HEK293 (cell line): Measurements from ENCODE around the gene RMP24.
"Not testable (repeated sequence)": the region's sequence is repeated elsewhere in the genome, so short reads cannot be mapped to it uniquely, and the experiment has no call there.

Experiments
- CTCF ChIA-PET: fragments of 350-600 bp; formaldehyde crosslinking; extraction: SDS; loops from one replicate; lab custom pipeline; 2021; ENCODE audit warnings: antibody characterized with exemption; lab: Yijun Ruan, JAX
- POLR2A ChIA-PET: fragments of 300-600 bp; formaldehyde crosslinking; extraction: SDS; loops from one replicate; lab custom pipeline; 2020; ENCODE audit warnings: antibody characterized with exemption, inconsistent platforms; lab: Yijun Ruan, JAX
- H3K27ac ChIP-seq: fragments of 200-500 bp; sonication (Bioruptor generic); 2 replicates; pipeline ENCODE4 v1.5.1; 2014; ENCODE audit warnings: low read depth, low read length, control low read depth, inconsistent platforms; ENCODE audit errors: extremely low read depth
- H3K36me3 ChIP-seq, 2 experiments: fragments of 200-500 bp in 1 of 2; sonication (Bioruptor generic) in 1 of 2; 1 replicate in 1 of 2; 2 replicates in 1 of 2; pipeline ENCODE4 v1.5.1; 2014 to 2017; ENCODE audit warnings: inconsistent platforms in 2 of 2, low read length in 2 of 2; ENCODE audit not compliant: control insufficient read depth in 2 of 2, insufficient read depth in 1 of 2
- H3K4me1 ChIP-seq: fragments of 200-500 bp; sonication (Bioruptor generic); 2 replicates; pipeline ENCODE4 v1.5.1; 2014; ENCODE audit warnings: mild to moderate bottlenecking, low read length, inconsistent platforms; ENCODE audit not compliant: control insufficient read depth, insufficient read depth
- H3K4me3 ChIP-seq: 2 replicates; pipeline ENCODE4 v1.5.1; 2011; ENCODE audit warnings: low read depth, mild to moderate bottlenecking, control low read depth, low read length, moderate library complexity
- H3K9me3 ChIP-seq: fragments of 200-500 bp; sonication (Bioruptor generic); 2 replicates; pipeline ENCODE4 v1.5.1; 2014; ENCODE audit warnings: low read depth, low read length, inconsistent platforms; ENCODE audit not compliant: control insufficient read depth, insufficient read depth
- BCL11A ChIP-seq: fragments of 450-650 bp; formaldehyde crosslinking; IDR thresholded peaks from 2 replicates; pipeline ENCODE4 v1.5.1; 2016; ENCODE audit warnings: low read depth, missing biosample characterization, missing genetic modification characterization
- GLIS2 ChIP-seq: fragments of 450-650 bp; formaldehyde crosslinking; IDR thresholded peaks from 2 replicates; pipeline ENCODE4 v1.5.1; 2016; ENCODE audit warnings: missing biosample characterization, missing genetic modification characterization
- OSR2 ChIP-seq: fragments of 450-650 bp; formaldehyde crosslinking; IDR thresholded peaks from 2 replicates; pipeline ENCODE4 v1.5.1; 2016; ENCODE audit warnings: missing biosample characterization, missing genetic modification characterization
- SCRT1 ChIP-seq: fragments of 450-650 bp; formaldehyde crosslinking; IDR thresholded peaks from 2 replicates; pipeline ENCODE4 v1.5.1; 2016; ENCODE audit warnings: missing biosample characterization, missing genetic modification characterization, borderline replicate concordance
- YY1 ChIP-seq: fragments of 450-650 bp; formaldehyde crosslinking; IDR thresholded peaks from 2 replicates; pipeline ENCODE4 v1.5.1; 2018; ENCODE audit warnings: missing biosample characterization, missing genetic modification characterization
- ZBTB17 ChIP-seq: fragments of 450-650 bp; formaldehyde crosslinking; IDR thresholded peaks from 2 replicates; pipeline ENCODE4 v1.5.1; 2016; ENCODE audit warnings: missing biosample characterization, missing genetic modification characterization
- ZBTB20 ChIP-seq: fragments of 450-650 bp; formaldehyde crosslinking; IDR thresholded peaks from 2 replicates; pipeline ENCODE4 v1.5.1; 2016; ENCODE audit warnings: missing biosample characterization, missing genetic modification characterization
- ZBTB7A ChIP-seq: fragments of 450-650 bp; formaldehyde crosslinking; IDR thresholded peaks from 2 replicates; pipeline ENCODE4 v1.5.1; 2016; ENCODE audit warnings: low read depth, missing biosample characterization, missing genetic modification characterization
- ZNF114 ChIP-seq: fragments of 450-650 bp; formaldehyde crosslinking; IDR thresholded peaks from 2 replicates; pipeline ENCODE4 v1.5.0; 2017; ENCODE audit warnings: missing biosample characterization, missing genetic modification characterization
- ZNF132 ChIP-seq: fragments of 450-650 bp; formaldehyde crosslinking; IDR thresholded peaks from 2 replicates; pipeline ENCODE4 v1.5.1; 2017; ENCODE audit warnings: missing biosample characterization, missing genetic modification characterization, borderline replicate concordance
- ZNF2 ChIP-seq: fragments of 450-650 bp; formaldehyde crosslinking; IDR thresholded peaks from 2 replicates; pipeline ENCODE4 v1.5.1; 2016; ENCODE audit warnings: missing biosample characterization, missing genetic modification characterization
- ZNF530 ChIP-seq: fragments of 450-650 bp; formaldehyde crosslinking; IDR thresholded peaks from 2 replicates; pipeline ENCODE4 v1.5.1; 2016; ENCODE audit warnings: low read depth, missing biosample characterization, missing genetic modification characterization
- ZNF571 ChIP-seq: fragments of 450-650 bp; formaldehyde crosslinking; IDR thresholded peaks from 2 replicates; pipeline ENCODE4 v1.5.0; 2017; ENCODE audit warnings: missing biosample characterization, missing genetic modification characterization
- ZNF704 ChIP-seq: fragments of 450-650 bp; formaldehyde crosslinking; IDR thresholded peaks from 2 replicates; pipeline ENCODE4 v1.5.1; 2016; ENCODE audit warnings: missing biosample characterization, missing genetic modification characterization
- TF ChIP-seq, protein P1 (sequence below): fragments of 450-650 bp; formaldehyde crosslinking; conservative IDR thresholded peaks from 2 replicates; pipeline ENCODE4 v1.5.1; 2016; ENCODE audit warnings: low read depth, missing biosample characterization, missing genetic modification characterization
- TF ChIP-seq, protein P2 (sequence below): fragments of 450-650 bp; formaldehyde crosslinking; IDR thresholded peaks from 2 replicates; pipeline ENCODE4 v1.5.1; 2016; ENCODE audit warnings: missing biosample characterization, missing genetic modification characterization, low read depth

RMP24 gene

GRCh38 chr18:36020174-36020711 is 47.8 kb downstream of the RMP24 start (continued):
- TF ChIP-seq, protein P1, sequence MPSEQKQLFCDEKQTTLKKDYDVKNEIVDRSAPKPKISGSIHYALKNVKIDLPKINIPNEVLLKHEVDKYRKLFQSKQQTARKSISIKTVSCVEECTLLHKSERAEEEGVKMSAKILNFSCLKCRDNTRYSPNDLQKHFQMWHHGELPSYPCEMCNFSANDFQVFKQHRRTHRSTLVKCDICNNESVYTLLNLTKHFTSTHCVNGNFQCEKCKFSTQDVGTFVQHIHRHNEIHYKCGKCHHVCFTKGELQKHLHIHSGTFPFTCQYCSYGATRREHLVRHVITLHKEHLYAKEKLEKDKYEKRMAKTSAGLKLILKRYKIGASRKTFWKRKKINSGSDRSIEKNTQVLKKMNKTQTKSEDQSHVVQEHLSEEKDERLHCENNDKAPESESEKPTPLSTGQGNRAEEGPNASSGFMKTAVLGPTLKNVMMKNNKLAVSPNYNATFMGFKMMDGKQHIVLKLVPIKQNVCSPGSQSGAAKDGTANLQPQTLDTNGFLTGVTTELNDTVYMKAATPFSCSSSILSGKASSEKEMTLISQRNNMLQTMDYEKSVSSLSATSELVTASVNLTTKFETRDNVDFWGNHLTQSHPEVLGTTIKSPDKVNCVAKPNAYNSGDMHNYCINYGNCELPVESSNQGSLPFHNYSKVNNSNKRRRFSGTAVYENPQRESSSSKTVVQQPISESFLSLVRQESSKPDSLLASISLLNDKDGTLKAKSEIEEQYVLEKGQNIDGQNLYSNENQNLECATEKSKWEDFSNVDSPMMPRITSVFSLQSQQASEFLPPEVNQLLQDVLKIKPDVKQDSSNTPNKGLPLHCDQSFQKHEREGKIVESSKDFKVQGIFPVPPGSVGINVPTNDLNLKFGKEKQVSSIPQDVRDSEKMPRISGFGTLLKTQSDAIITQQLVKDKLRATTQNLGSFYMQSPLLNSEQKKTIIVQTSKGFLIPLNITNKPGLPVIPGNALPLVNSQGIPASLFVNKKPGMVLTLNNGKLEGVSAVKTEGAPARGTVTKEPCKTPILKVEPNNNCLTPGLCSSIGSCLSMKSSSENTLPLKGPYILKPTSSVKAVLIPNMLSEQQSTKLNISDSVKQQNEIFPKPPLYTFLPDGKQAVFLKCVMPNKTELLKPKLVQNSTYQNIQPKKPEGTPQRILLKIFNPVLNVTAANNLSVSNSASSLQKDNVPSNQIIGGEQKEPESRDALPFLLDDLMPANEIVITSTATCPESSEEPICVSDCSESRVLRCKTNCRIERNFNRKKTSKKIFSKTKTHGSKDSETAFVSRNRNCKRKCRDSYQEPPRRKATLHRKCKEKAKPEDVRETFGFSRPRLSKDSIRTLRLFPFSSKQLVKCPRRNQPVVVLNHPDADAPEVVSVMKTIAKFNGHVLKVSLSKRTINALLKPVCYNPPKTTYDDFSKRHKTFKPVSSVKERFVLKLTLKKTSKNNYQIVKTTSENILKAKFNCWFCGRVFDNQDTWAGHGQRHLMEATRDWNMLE (tag by site-specific recombination), result no peak
- TF ChIP-seq GLIS2 (tag by site-specific recombination) (no peak), ZNF132 (tag by site-specific recombination) (no peak)
- TF ChIP-seq, all 188 proteins: peak for 0

DNA sequence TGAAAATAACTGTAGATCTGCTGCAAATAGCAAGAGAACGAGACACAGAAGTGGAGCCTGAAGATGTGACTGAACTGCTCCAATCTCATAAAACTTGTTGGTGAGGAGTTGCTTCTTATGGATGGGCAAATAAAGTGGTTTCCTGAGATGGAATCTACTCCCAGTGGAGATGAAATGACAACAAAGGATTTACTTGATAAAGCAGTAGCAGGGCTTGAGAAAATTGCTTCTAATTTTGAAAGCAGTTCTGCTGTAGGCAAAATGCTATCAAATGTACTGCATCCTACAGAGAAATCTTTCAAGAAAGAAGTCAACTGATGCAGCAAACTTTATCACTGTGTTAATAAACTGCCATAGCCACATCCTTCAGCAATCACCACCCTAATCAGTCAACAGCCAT is 50.9 kb downstream of the RMP24 start:
- H3K9me3 ChIP-seq, result no peaks in the 10 kb centered on the region
- ChIA-PET POLR2A (interaction anchor here (0.9 kb wide), 1 partner anchor 44 kb away, joined by 3 read pairs; the partner anchor contains the start of gene RPRD1A), CTCF (interaction anchor here (0.6 kb wide), 1 partner anchor 21 kb away, joined by 3 read pairs; no protein-coding TSS in a partner anchor)
- H3K27ac ChIP-seq, result no peak overlapping the region
- H3K4me3 ChIP-seq, result no peak overlapping the region
- TF ChIP-seq ZBTB17 (tag by site-specific recombination) (no peak), ZBTB7A (tag by site-specific recombination) (no peak), BCL11A (tag by site-specific recombination) (no peak), ZNF571 (no peak), YY1 (tag by site-specific recombination) (no peak), ZNF2 (tag by site-specific recombination) (no peak), ZBTB20 (tag by site-specific recombination) (no peak), ZNF530 (tag by site-specific recombination) (no peak), OSR2 (tag by site-specific recombination) (no peak), SCRT1 (tag by site-specific recombination) (no peak), ZNF114 (tag by site-specific recombination) (no peak), ZNF704 (tag by site-specific recombination) (no peak)
- TF ChIP-seq, protein P2, sequence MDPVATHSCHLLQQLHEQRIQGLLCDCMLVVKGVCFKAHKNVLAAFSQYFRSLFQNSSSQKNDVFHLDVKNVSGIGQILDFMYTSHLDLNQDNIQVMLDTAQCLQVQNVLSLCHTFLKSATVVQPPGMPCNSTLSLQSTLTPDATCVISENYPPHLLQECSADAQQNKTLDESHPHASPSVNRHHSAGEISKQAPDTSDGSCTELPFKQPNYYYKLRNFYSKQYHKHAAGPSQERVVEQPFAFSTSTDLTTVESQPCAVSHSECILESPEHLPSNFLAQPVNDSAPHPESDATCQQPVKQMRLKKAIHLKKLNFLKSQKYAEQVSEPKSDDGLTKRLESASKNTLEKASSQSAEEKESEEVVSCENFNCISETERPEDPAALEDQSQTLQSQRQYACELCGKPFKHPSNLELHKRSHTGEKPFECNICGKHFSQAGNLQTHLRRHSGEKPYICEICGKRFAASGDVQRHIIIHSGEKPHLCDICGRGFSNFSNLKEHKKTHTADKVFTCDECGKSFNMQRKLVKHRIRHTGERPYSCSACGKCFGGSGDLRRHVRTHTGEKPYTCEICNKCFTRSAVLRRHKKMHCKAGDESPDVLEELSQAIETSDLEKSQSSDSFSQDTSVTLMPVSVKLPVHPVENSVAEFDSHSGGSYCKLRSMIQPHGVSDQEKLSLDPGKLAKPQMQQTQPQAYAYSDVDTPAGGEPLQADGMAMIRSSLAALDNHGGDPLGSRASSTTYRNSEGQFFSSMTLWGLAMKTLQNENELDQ (tag by site-specific recombination), result no peak
- peaks cover 0 to 52% of the 10 kb centered on the region in 2 experiments; a peak in 1 of 3 replicates for H3K36me3 ChIP-seq
- no peaks in the 10 kb centered on the region for H3K4me1 ChIP-seq

DNA sequence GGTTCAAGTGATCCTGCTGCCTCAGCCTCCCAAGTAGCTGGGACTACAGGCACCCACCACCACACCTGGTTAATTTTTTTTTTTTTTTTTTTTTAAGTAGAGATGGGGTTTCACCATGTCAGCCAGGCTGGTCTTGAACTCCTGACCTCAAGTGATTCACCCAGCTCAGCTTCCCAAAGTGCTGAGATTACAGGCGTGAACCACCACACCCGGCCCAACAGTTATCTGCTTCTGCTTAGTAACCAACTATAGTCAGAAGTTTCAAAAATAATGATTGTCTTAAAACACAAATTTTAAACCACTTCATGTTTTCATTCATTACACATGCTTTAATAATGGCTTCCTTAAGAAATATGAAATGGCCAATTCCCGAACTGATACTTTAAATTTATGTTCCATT is 51.8 kb downstream of the RMP24 start:
- H3K4me3 ChIP-seq, H3K4me1 ChIP-seq, H3K27ac ChIP-seq, POLR2A ChIA-PET, H3K9me3 ChIP-seq: not testable (repeated sequence)
- peaks cover 0 to 61% of the 10 kb centered on the region in 2 experiments; a peak in 1 of 3 replicates for H3K36me3 ChIP-seq
- CTCF ChIA-PET, result interaction anchor here (0.7 kb wide), 1 partner anchor 257 kb away, joined by 3 read pairs; no protein-coding TSS in a partner anchor
